HepG2 (cell line): ENCODE measurements around the gene DST. TPM values are rescaled to one million over a fixed set of nuclear protein-coding genes. Genes with fewer than 3 reads are reported as not detected.
A peak's percentile ranks its signal among the peaks of the same experiment; 100 is the strongest.

Experiments used
- ATM ChIP-seq: fragments of 450-650 bp; IDR thresholded peaks from 2 replicates; pipeline ENCODE4 v1.7.1; 2017; ENCODE audit warnings: mild to moderate bottlenecking, borderline replicate concordance
- BCLAF1 ChIP-seq: fragments of 450-650 bp; IDR thresholded peaks from 2 replicates; pipeline ENCODE4 v1.6.1; 2017; ENCODE audit warnings: mild to moderate bottlenecking
- ELF3 ChIP-seq: IDR thresholded peaks from 2 replicates; pipeline ENCODE4 v1.6.1; 2016; ENCODE audit warnings: missing genetic modification reagents, missing compliant biosample characterization
- HINFP ChIP-seq: sonication (generic); formaldehyde crosslinking; IDR thresholded peaks from 2 replicates; pipeline ENCODE4 v1.4.0; 2020; ENCODE audit warnings: low read depth, mild to moderate bottlenecking, missing genetic modification reagents
- KAT8 ChIP-seq: IDR thresholded peaks from 2 replicates; pipeline ENCODE4 v1.6.1; 2016; ENCODE audit warnings: missing genetic modification reagents, missing compliant biosample characterization
- KDM1A ChIP-seq: IDR thresholded peaks from 2 replicates; pipeline ENCODE4 v1.6.1; 2016; ENCODE audit warnings: missing compliant biosample characterization
- KDM3A ChIP-seq: IDR thresholded peaks from 2 replicates; pipeline ENCODE4 v1.6.1; 2018; ENCODE audit warnings: low read depth, missing compliant biosample characterization
- MYC ChIP-seq: sonication (generic); formaldehyde crosslinking; IDR thresholded peaks from 2 replicates; pipeline ENCODE4 v1.9.0; 2021; ENCODE audit warnings: missing genetic modification reagents, borderline replicate concordance
- PHF20 ChIP-seq: sonication (generic); formaldehyde crosslinking; IDR thresholded peaks from 2 replicates; pipeline ENCODE4 v1.5.0; 2020; ENCODE audit warnings: mild to moderate bottlenecking, missing genetic modification reagents
- PRDM15 ChIP-seq: sonication (generic); formaldehyde crosslinking; IDR thresholded peaks from 2 replicates; pipeline ENCODE4 v1.4.0; 2020; ENCODE audit warnings: missing genetic modification reagents
- RNF2 ChIP-seq: fragments of 450-650 bp; conservative IDR thresholded peaks from 2 replicates; pipeline ENCODE4 v1.6.1; 2016; ENCODE audit warnings: low read depth
- ZC3H13 ChIP-seq: sonication (generic); formaldehyde crosslinking; IDR thresholded peaks from 2 replicates; pipeline ENCODE4 v1.8.1; 2023; ENCODE audit warnings: mild to moderate bottlenecking, missing genetic modification reagents, moderate library complexity
- ZNF562 ChIP-seq: sonication (generic); formaldehyde crosslinking; IDR thresholded peaks from 2 replicates; pipeline ENCODE4 v1.8.0; 2022; ENCODE audit warnings: missing genetic modification reagents, borderline replicate concordance
- ZNF674 ChIP-seq: sonication (generic); formaldehyde crosslinking; IDR thresholded peaks from 2 replicates; pipeline ENCODE4 v1.5.0; 2020; ENCODE audit warnings: low read depth, mild to moderate bottlenecking, missing genetic modification reagents
- polyA plus RNA-seq, 8 experiments: library from polyadenylated mRNA; depleted of rRNA in 3 of 8; stranded (reverse) in 7 of 8; unstranded in 1 of 8; fragments of >200 nt; fragmentation: Illumina TruSeq in 4 of 8; extraction: Trizol in 4 of 8; gene quantifications; 2 replicates each; pipeline versions ENCODE4 v1.2.1 to v1.2.3, GENCODE V29; 2011 to 2016; ENCODE audit warnings: low read depth in 4 of 8, missing spikeins in 1 of 8, mixed read lengths in 1 of 8; ENCODE audit not compliant: insufficient read depth in 1 of 8
- total RNA-seq, 5 experiments: library from RNA; depleted of rRNA; stranded (reverse); fragments of >200 nt; fragmentation: Illumina TruSeq; extraction: Trizol; gene quantifications; 2 replicates each; pipeline ENCODE4 v1.2.3, GENCODE V29; 2016; ENCODE audit warnings: low read depth in 1 of 5

The DST gene
- total and polyA plus RNA-seq, 2 of the 13 experiments (the other 11 are each of a cell fraction or from before 2014, with no cell fraction given), result 64.4 to 89.0 TPM

- TF ChIP-seq HINFP (CRISPR knock-in tag) (no peak), KAT8 (CRISPR knock-in tag) (peak; percentile 18; the same call in 1 of the 2 replicates), KDM1A (CRISPR knock-in tag) (no peak), BCLAF1 (no peak), KDM3A (CRISPR knock-in tag) (no peak), PRDM15 (no peak), ZNF562 (CRISPR knock-in tag) (no peak), MYC (CRISPR knock-in tag) (no peak), ATM (no peak), ELF3 (CRISPR knock-in tag) (peak; percentile 91), ZNF674 (CRISPR knock-in tag) (no peak), PHF20 (CRISPR knock-in tag) (no peak), ZC3H13 (no peak), RNF2 (no peak)
These were observed 48.0 kb upstream of the DST start (continued) for GRCh38 chr6:56690519-56691285.
